ENCODE measurements around the gene ACSS1. TPM values are rescaled to one million over a fixed set of nuclear protein-coding genes. Genes with fewer than 3 reads are reported as not detected.

The ACSS1 gene
- total and polyA plus RNA-seq, 5 donors from 2014 or later: 38.7 to 47.3 (median 40.1) TPM

DNA sequence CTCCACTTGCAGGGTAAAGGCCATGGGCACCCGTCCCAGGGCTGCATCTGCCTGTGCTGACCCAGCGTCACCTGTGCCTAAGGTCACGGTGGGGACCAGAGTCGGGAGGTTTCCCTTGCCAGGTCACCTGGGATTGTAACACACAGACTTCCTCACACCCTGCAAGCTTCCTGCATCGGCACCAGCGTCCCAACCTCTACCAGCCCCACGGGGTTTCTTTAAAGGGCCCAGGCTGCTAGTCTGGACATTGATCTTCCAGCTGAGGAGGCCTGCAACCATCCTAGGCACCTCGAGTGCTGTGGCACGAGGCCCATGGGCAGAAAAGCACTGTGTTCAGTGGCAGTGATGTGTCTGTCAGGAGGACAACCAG is 12.6 kb downstream of the ACSS1 start:
- Histone ChIP-seq H3K27me3 (ENCODE audit: control insufficient read depth, insufficient read depth, low read length) (no peaks in the 10 kb centered on the region), H3K27ac (ENCODE audit: insufficient read depth, low read length, poor library complexity, severe bottlenecking) (no peak overlapping the region), H3K4me1 (ENCODE audit: control insufficient read depth, insufficient read depth, low read length, poor library complexity, severe bottlenecking) (peaks cover 29% of the 10 kb centered on the region), H3K9me3 (ENCODE audit: control insufficient read depth in 2 of 2, low read length in 2 of 2) (no peaks in the 10 kb centered on the region), H3K36me3 (ENCODE audit: control insufficient read depth, insufficient read depth, low read length) (peaks cover 19% of the 10 kb centered on the region), H3K4me3 (ENCODE audit: low read depth, low read length) (no peak overlapping the region)
- ATAC-seq (ENCODE audit: low read depth in 2 of 2): no peak
- DNase-seq: no peak
- peaks cover 0 to 52% (median 16%) of the 10 kb centered on the region in 4 donors for H3K4me1 Mint-ChIP-seq
- no peaks in the 10 kb centered on the region for H3K36me3 Mint-ChIP-seq
- no peaks in the 10 kb centered on the region for H3K9me3 Mint-ChIP-seq
- H3K27ac Mint-ChIP-seq: peak overlapping the region in 1 of 3 donors; percentile 10
- no peaks in the 10 kb centered on the region for H3K27me3 Mint-ChIP-seq
- no peak overlapping the region for H3K4me3 Mint-ChIP-seq

DNA sequence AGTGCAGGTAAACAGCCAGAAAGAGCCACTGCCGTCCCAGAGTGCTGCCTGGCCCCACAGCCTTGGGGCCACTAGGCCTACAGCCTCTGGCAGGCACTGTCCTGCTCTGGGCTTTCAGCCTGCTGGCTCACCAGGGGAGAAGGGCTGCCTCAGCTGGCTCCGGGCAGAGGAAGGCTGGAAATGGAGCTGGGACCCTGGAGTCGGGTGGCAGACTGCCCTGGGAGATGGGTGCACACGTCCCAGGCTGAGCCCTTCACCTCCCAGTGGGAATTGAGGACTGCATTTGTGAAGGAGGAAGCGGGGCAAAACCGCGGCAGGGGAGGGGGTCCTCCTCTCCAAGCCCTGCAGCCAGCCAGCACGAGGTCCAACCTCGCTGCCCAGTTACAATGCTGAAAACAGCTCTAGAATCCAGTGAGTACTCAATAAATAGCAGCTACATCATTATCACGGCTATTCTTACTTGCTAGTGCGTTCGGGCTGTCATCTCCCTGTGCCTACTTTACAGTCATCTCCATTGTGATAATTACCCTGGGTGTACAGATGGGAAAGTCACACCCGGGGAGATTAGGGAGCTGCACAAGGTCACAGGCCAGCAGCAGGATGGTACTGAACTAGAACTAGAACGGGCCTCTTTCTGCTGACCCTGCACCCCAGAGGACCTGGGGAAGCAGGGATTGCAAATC is 13.1 kb downstream of the ACSS1 start:
- ATAC-seq (ENCODE audit: low read depth in 2 of 2): no peak
- peaks cover 0 to 51% (median 13%) of the 10 kb centered on the region in 4 donors for H3K4me1 Mint-ChIP-seq
- H3K9me3 ChIP-seq (ENCODE audit: control insufficient read depth in 2 of 2, low read length in 2 of 2): no peaks in the 10 kb centered on the region
- no peak for DNase-seq
- H3K27me3 Mint-ChIP-seq: no peaks in the 10 kb centered on the region
- no peaks in the 10 kb centered on the region for H3K27me3 ChIP-seq (ENCODE audit: control insufficient read depth, insufficient read depth, low read length)
- no peak overlapping the region for H3K4me3 ChIP-seq (ENCODE audit: low read depth, low read length)
- no peak overlapping the region for H3K27ac ChIP-seq (ENCODE audit: insufficient read depth, low read length, poor library complexity, severe bottlenecking)
- H3K9me3 Mint-ChIP-seq: no peaks in the 10 kb centered on the region
- H3K27ac Mint-ChIP-seq: peak overlapping the region in 1 of 3 donors; percentile 10
- H3K4me1 ChIP-seq (ENCODE audit: control insufficient read depth, insufficient read depth, low read length, poor library complexity, severe bottlenecking): peaks cover 29% of the 10 kb centered on the region
- H3K36me3 Mint-ChIP-seq: no peaks in the 10 kb centered on the region
- H3K4me3 Mint-ChIP-seq: no peak overlapping the region
- H3K36me3 ChIP-seq (ENCODE audit: control insufficient read depth, insufficient read depth, low read length): peaks cover 20% of the 10 kb centered on the region

DNA sequence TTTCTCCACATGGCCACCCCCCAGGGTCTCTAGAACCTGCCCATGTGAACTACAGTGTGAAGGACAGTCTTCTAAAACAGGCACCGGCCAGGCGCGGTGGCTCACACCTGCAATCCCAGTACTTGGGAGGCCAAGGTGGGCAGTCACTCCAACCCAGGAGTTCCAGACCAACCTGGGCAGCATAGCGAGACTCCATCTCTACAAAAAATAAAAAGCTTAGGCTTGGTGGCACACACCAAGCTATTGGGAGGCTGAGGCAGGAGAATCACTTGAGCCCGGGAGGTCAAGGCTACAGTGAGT is 13.7 kb downstream of the ACSS1 start:
- peaks cover 0 to 51% (median 13%) of the 10 kb centered on the region in 4 donors for H3K4me1 Mint-ChIP-seq
- ATAC-seq (ENCODE audit: low read depth in 2 of 2): no peak

DNA sequence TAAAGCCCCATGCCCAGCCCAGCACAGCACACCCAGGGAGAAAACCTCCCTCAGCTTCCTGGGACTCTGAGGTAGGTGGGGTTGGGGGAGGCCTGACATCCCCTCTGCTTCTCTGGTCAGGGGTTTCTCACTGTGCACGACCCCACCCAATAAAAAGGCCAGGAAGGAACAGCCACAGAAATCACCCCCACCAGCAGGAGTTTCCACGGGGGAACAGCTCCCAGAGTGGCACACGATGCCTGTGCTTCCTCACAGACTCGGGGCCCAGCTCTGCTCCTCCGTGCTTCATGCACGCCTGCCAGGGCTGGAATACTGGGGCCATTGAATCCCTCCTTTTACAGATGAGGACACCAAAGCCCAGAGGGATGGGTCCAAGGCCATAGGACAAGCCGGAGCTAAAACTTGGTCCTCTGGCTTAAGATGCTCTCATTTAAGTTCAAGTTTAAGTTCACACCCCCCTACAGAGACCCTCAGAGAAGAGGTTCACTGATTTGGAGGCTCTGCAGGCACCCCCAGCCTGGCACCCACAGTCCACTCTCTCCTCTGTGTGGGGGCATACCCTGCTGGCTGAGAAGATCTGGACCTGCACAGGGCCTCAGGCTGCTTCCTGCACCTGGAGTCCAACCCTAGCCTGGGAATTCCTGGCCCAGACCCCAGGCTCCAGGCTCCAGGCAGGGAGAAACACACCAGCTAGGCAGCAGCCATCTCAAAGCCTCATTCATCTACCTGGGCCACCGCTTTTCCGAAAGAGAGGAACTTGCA is 14.3 kb downstream of the ACSS1 start:
- DNase-seq: no peak
- peaks cover 0 to 51% (median 14%) of the 10 kb centered on the region in 4 donors for H3K4me1 Mint-ChIP-seq
- Histone ChIP-seq H3K4me3 (ENCODE audit: low read depth, low read length) (no peak overlapping the region), H3K9me3 (ENCODE audit: control insufficient read depth in 2 of 2, low read length in 2 of 2) (no peaks in the 10 kb centered on the region), H3K27ac (ENCODE audit: insufficient read depth, low read length, poor library complexity, severe bottlenecking) (peak overlapping the region; percentile 84), H3K36me3 (ENCODE audit: control insufficient read depth, insufficient read depth, low read length) (peaks cover 20% of the 10 kb centered on the region), H3K27me3 (ENCODE audit: control insufficient read depth, insufficient read depth, low read length) (no peaks in the 10 kb centered on the region), H3K4me1 (ENCODE audit: control insufficient read depth, insufficient read depth, low read length, poor library complexity, severe bottlenecking) (peaks cover 26% of the 10 kb centered on the region)
- peak overlapping the region; percentile 90 to 99 (median 98) for H3K27ac Mint-ChIP-seq
- H3K4me3 Mint-ChIP-seq: peak overlapping the region in 1 of 4 donors; percentile 81
- no peaks in the 10 kb centered on the region for H3K36me3 Mint-ChIP-seq
- H3K9me3 Mint-ChIP-seq: no peaks in the 10 kb centered on the region
- H3K27me3 Mint-ChIP-seq: no peaks in the 10 kb centered on the region
- ATAC-seq (ENCODE audit: low read depth in 2 of 2): no peak

More for the DNA sequence above, 13.7 kb downstream of the ACSS1 start:
- H3K4me3 ChIP-seq (ENCODE audit: low read depth, low read length): no peak overlapping the region
- H3K27me3 Mint-ChIP-seq: no peaks in the 10 kb centered on the region
- H3K4me3 Mint-ChIP-seq: no peak overlapping the region
- H3K27ac ChIP-seq (ENCODE audit: insufficient read depth, low read length, poor library complexity, severe bottlenecking): peak overlapping the region; percentile 84
- no peaks in the 10 kb centered on the region for H3K9me3 ChIP-seq (ENCODE audit: control insufficient read depth in 2 of 2, low read length in 2 of 2)
- peaks cover 25% of the 10 kb centered on the region for H3K4me1 ChIP-seq (ENCODE audit: control insufficient read depth, insufficient read depth, low read length, poor library complexity, severe bottlenecking)
- H3K27me3 ChIP-seq (ENCODE audit: control insufficient read depth, insufficient read depth, low read length): no peaks in the 10 kb centered on the region
- H3K36me3 ChIP-seq (ENCODE audit: control insufficient read depth, insufficient read depth, low read length): peaks cover 20% of the 10 kb centered on the region
- H3K27ac Mint-ChIP-seq: peak overlapping the region in 2 of 3 donors; percentile 90 to 99
- no peaks in the 10 kb centered on the region for H3K9me3 Mint-ChIP-seq
- DNase-seq: no peak
- no peaks in the 10 kb centered on the region for H3K36me3 Mint-ChIP-seq

DNA sequence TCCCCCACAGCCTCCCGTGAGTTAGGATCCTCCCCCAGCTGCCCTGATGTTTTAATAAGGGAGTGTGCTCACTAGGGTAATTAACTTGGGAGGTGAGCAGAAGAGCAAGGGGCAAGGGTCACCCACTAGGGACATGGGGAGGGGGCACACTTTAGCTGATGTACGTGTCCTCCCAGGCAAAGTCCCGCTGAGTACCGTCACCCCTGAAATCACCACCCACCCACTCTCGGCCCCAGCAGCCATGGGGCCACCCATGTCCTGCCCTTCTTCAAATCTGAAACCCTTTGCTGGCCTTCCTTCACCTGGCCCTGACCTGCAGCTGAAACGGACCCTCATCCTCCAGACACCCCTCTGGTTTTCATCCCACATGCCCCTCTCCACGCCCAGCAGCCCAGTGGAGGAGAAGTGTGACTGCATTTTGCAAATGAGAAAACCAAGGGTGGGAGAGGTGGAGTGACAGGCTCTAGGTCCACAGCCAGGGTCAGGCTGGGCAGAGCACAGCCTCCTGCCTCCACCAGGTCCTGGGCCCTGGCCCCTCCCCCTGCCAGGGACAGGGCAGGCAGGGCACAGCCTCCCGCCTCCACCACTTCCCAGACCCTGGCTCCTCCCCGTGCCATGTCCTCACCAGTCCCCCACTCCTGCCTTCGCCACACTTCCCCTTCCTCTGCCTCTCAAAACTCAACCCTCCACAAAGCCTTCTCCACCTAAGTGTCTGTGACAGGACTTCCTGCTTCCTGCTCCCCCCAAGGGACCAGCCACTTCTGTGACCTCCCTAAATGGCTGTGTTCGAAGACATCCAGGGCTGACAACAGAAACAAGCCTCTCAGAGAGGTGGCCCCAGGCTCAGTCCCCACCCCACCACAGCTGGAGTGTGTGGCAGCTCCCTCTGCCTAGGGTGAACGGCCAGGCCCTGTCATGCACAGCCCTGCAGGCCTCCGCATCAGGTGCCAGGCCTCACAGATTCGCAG is 15.1 kb downstream of the ACSS1 start:
- Mint-ChIP-seq H3K9me3 (no peaks in the 10 kb centered on the region), H3K27me3 (no peaks in the 10 kb centered on the region), H3K36me3 (no peaks in the 10 kb centered on the region), H3K27ac (peak overlapping the region; percentile 90 to 99 (median 98)), H3K4me3 (peak overlapping the region in 3 of 4 donors; percentile 79 to 89 (median 81)), H3K4me1 (peaks cover 4 to 57% (median 19%) of the 10 kb centered on the region in 4 donors)
- peak overlapping the region; percentile 84 for H3K27ac ChIP-seq (ENCODE audit: insufficient read depth, low read length, poor library complexity, severe bottlenecking)
- H3K4me3 ChIP-seq (ENCODE audit: low read depth, low read length): no peak overlapping the region
- ATAC-seq (ENCODE audit: low read depth in 2 of 2): peak; percentile 77 to 84
- H3K4me1 ChIP-seq (ENCODE audit: control insufficient read depth, insufficient read depth, low read length, poor library complexity, severe bottlenecking): peaks cover 34% of the 10 kb centered on the region
- H3K9me3 ChIP-seq (ENCODE audit: control insufficient read depth in 2 of 2, low read length in 2 of 2): no peaks in the 10 kb centered on the region
- H3K27me3 ChIP-seq (ENCODE audit: control insufficient read depth, insufficient read depth, low read length): no peaks in the 10 kb centered on the region
- H3K36me3 ChIP-seq (ENCODE audit: control insufficient read depth, insufficient read depth, low read length): peaks cover 19% of the 10 kb centered on the region
- DNase-seq: peak; percentile 7 to 82 (median 58)

DNA sequence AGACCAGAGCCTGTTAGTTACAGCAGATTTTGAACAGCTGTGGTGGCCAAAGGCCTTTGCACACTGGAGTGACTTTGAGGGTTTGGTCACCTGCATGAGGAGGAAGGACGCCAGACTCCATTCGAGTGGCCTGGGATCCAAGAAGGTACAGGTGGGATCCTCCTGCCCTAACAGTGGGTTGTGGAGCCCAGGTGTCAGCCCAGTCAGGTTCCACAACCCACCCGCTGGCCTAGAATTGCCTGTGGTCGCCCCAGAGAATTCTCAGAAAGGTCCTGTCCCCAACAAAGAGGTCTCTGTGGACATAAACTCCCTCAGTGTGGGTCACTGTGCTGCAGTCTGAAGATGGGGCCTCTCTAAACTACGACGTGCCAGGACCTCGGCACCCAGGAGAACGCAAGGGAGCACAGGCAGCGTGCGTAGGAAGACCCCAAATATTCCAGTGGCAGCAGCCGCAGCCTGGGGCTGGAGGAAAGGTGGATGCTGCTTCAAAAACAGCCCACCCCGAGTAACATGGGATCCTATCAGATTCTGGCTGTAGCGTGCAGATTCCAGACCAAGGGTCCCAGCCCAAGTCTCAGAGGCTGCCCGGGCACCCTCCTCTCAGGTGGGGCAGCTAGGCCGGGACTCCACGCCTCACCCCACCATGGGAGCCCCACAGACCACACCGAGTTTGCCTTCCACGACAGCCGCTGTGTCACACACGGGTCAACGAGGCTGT is 16.0 kb downstream of the ACSS1 start:
- peaks cover 11% of the 10 kb centered on the region for H3K36me3 ChIP-seq (ENCODE audit: control insufficient read depth, insufficient read depth, low read length)
- H3K27ac ChIP-seq (ENCODE audit: insufficient read depth, low read length, poor library complexity, severe bottlenecking): peak overlapping the region; percentile 84
- H3K4me1 ChIP-seq (ENCODE audit: control insufficient read depth, insufficient read depth, low read length, poor library complexity, severe bottlenecking): peaks cover 43% of the 10 kb centered on the region
- peak overlapping the region; percentile 87 to 99 (median 98) for H3K27ac Mint-ChIP-seq
- no peaks in the 10 kb centered on the region for H3K9me3 Mint-ChIP-seq
- no peak overlapping the region for H3K4me3 ChIP-seq (ENCODE audit: low read depth, low read length)
- no peak for DNase-seq
- H3K36me3 Mint-ChIP-seq: no peaks in the 10 kb centered on the region
- ATAC-seq (ENCODE audit: low read depth in 2 of 2): no peak
- no peak overlapping the region for H3K4me3 Mint-ChIP-seq
- H3K27me3 ChIP-seq (ENCODE audit: control insufficient read depth, insufficient read depth, low read length): no peaks in the 10 kb centered on the region
- H3K27me3 Mint-ChIP-seq: no peaks in the 10 kb centered on the region
- no peaks in the 10 kb centered on the region for H3K9me3 ChIP-seq (ENCODE audit: control insufficient read depth in 2 of 2, low read length in 2 of 2)
- peaks cover 6 to 64% (median 26%) of the 10 kb centered on the region in 4 donors for H3K4me1 Mint-ChIP-seq

DNA sequence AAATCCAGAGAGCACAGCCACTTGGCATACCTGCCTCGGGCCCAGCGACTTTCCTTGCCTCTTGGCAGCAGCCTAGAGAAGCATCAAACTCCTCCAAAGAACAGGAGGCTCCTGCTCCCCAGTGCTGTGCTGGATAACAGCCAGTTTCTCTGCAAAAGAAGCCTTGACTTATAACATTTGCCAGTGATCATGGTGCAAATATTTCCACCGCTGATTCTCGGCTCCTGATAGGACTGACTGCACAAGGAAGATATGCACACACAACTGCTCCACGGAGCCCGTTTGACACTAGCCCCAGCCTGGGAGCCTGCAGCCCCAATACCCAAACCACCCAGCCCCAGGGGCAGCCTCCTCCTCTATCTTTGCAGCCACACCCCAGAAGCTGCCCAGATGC is 17.5 kb downstream of the ACSS1 start:
- Histone ChIP-seq H3K9me3 (ENCODE audit: control insufficient read depth in 2 of 2, low read length in 2 of 2) (no peaks in the 10 kb centered on the region), H3K27me3 (ENCODE audit: control insufficient read depth, insufficient read depth, low read length) (no peaks in the 10 kb centered on the region), H3K4me1 (ENCODE audit: control insufficient read depth, insufficient read depth, low read length, poor library complexity, severe bottlenecking) (peaks cover 58% of the 10 kb centered on the region), H3K4me3 (ENCODE audit: low read depth, low read length) (no peak overlapping the region), H3K36me3 (ENCODE audit: control insufficient read depth, insufficient read depth, low read length) (peaks cover 2% of the 10 kb centered on the region), H3K27ac (ENCODE audit: insufficient read depth, low read length, poor library complexity, severe bottlenecking) (peak overlapping the region; percentile 43)
- no peak for ATAC-seq (ENCODE audit: low read depth in 2 of 2)
- DNase-seq: no peak
- H3K27me3 Mint-ChIP-seq: no peaks in the 10 kb centered on the region
- H3K4me3 Mint-ChIP-seq: no peak overlapping the region
- H3K9me3 Mint-ChIP-seq: no peaks in the 10 kb centered on the region
- H3K4me1 Mint-ChIP-seq: peaks cover 17 to 78% (median 40%) of the 10 kb centered on the region in 4 donors
- H3K36me3 Mint-ChIP-seq: no peaks in the 10 kb centered on the region
- peak overlapping the region; percentile 26 to 98 (median 90) for H3K27ac Mint-ChIP-seq
